NB4 (cell line): ENCODE measurements around the gene KATNAL2.

Experiments
- CTCF ChIP-seq: IDR thresholded peaks from one replicate; pipeline ENCODE4 v1.5.1; 2012; ENCODE audit warnings: low read depth, low read length
- MAX ChIP-seq: IDR thresholded peaks from 2 replicates; pipeline ENCODE4 v1.6.1; 2011; ENCODE audit warnings: low read depth, low read length
- POLR2A ChIP-seq: IDR thresholded peaks from 2 replicates; pipeline ENCODE4 v1.6.1; 2011; ENCODE audit warnings: mild to moderate bottlenecking; ENCODE audit not compliant: insufficient read length; ENCODE audit errors: extremely low read depth

- TF ChIP-seq CTCF (no peak), POLR2A (no peak), MAX (no peak)
Measured at GRCh38 chr18:46893360-46893759, 24.0 kb upstream of the KATNAL2 start.
